Psoas muscle (tissue), 8 donors: Measurements from ENCODE around the gene ANKRD34A. TPM values are rescaled to one million over a fixed set of nuclear protein-coding genes. Genes with fewer than 3 reads are reported as not detected.
A peak's percentile ranks its signal among the peaks of the same experiment; 100 is the strongest.

Source experiments
- ATAC-seq, 4 donors: fragments of 200-7000 bp; cut with Tn5 transposase; one replicate each; pipeline ENCODE4 v1.9.1; 2020; ENCODE audit warnings: moderate library complexity in 3 of 4, mild to moderate bottlenecking in 2 of 4
- DNase-seq, 2 donors: peaks; one replicate each; pipeline ENCODE4 v3.0.0-alpha.2; 2020
- H3K27ac ChIP-seq: fragments of 200-600 bp; one replicate; pipeline ENCODE4 v1.8.0; 2022
- H3K27me3 ChIP-seq, 3 donors: fragments of 200-600 bp in 1 of 3; one replicate each; pipeline versions ENCODE4 v1.6.1 to v1.8.0; 2013 to 2022; ENCODE audit warnings: low read length in 2 of 3, mild to moderate bottlenecking in 2 of 3, moderate library complexity in 1 of 3; ENCODE audit not compliant: insufficient read depth in 3 of 3
- H3K36me3 ChIP-seq, 2 donors: fragments of 200-600 bp in 1 of 2; one replicate each; pipeline versions ENCODE4 v1.6.1 to v1.8.0; 2013 to 2022; ENCODE audit warnings: low read depth in 1 of 2, mild to moderate bottlenecking in 1 of 2, moderate library complexity in 1 of 2; ENCODE audit not compliant: insufficient read depth in 1 of 2
- H3K4me1 ChIP-seq: fragments of 200-600 bp; one replicate; pipeline ENCODE4 v1.8.0; 2022
- H3K4me3 ChIP-seq: fragments of 200-600 bp; one replicate; pipeline ENCODE4 v1.8.0; 2022; ENCODE audit warnings: mild to moderate bottlenecking
- H3K9me3 ChIP-seq: fragments of 200-600 bp; one replicate; pipeline ENCODE4 v1.8.0; 2022
- WGBS, 3 donors: extraction: QIAGEN DNeasy Blood & Tissue Kit; methylation state at CpG; one replicate each; pipeline versions ENCODE4 v1.1.6 to v1.1.7; 2013; 5-methylcytosine and 5-hydroxymethylcytosine counted together
- intact Hi-C, 2 donors: fragments of 100-400 bp; cut with DNase I; formaldehyde crosslinking; loops; one replicate each; pipeline versions ENCODE4 v1.11.0 to v1.14.2; 2022
- polyA plus RNA-seq, 3 donors: library from polyadenylated mRNA; stranded (reverse); fragments of 200-250 nt; gene quantifications; one replicate each; pipeline ENCODE4 v1.2.3, GENCODE V29; 2013
- total RNA-seq, 4 donors: library from RNA; stranded (reverse); fragmentation: NEBNext Ultra II Directional in 2 of 4; extraction: Animal tissue kit (Norgen Biotek cat#: 25700) in 2 of 4; gene quantifications; one replicate each; pipeline versions ENCODE4 v1.2.1 to v1.2.4, GENCODE V29; 2021 to 2023
- TF ChIP-seq, protein P1 (sequence below): fragments of 200-600 bp; IDR thresholded peaks from one replicate; pipeline ENCODE4 v1.8.0; 2022; ENCODE audit warnings: antibody characterized with exemption
- donor health status: healthy with polysubstance abuse.
- donor health status: DM: no; HTN: no; CAD: no; lungs with moderate emphysema.
- donor health status: Bipolar disorder and iron deficiency.
- donor health status: healthy.
- donor health status: DM: yes; HTN: yes; CAD: no.
- donor health status: DM: no; HTN: no; CAD: no.
- donor health status: DM: no; HTN: no; CAD: no.
- donor health status: DM: yes; HTN: yes; CAD: no.

The ANKRD34A gene
- total and polyA plus RNA-seq, 7 donors: 0.42 to 14.7 (median 7.4) TPM

DNA sequence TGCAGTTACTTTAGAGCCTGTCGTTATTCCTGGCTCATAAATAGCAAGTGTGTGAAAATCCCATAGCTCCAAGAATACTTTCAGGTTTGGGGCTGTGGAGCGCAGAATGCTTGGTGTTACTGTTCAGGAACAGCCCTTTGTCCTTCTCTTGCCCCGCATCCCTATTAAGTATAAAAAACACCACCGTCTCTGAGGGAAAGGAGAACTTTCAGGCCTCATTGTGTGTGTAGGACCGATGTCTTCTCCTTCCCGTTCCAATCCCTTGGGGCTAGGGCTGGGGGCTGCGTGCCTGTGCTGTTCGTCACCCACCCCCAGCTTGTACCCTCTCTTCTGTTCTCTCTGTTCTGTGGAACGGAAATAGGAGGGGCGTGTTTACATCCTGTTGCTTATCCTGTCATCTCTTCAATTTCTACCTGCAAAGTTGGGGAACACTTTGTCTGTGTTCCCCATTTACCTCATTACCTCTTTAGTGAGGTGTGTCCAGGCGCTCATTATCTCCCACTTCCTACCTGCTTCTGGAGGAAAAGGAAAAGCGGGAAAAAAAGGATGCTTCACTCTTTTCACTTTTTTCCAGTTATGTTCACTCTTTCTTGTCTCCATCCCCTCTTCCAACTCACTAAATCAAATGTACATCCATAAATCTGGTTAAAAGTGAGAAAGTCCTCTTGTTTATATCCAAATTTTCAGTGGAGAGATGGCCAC is 32.8 kb upstream of the ANKRD34A start:
- intact Hi-C loops: loop anchor here in 1 of 2 donors (2.0 kb wide), 1 partner anchor 14 kb away; no protein-coding TSS in a partner anchor
- Histone ChIP-seq H3K27me3 (no peaks in the 10 kb centered on the region), H3K36me3 (peaks cover 24 to 39% of the 10 kb centered on the region in 2 donors), H3K4me1 (peaks cover 29% of the 10 kb centered on the region), H3K9me3 (no peaks in the 10 kb centered on the region), H3K27ac (peak overlapping the region; percentile 98), H3K4me3 (peak overlapping the region; percentile 80)
- WGBS, 3 donors: 8 to 10% (median 10%) methylated on average over 12 of the region's 12 CpGs
- peak; percentile 16 to 42 (median 22) for ATAC-seq
- DNase-seq: peak; percentile 70 to 84
- TF ChIP-seq, protein P1, sequence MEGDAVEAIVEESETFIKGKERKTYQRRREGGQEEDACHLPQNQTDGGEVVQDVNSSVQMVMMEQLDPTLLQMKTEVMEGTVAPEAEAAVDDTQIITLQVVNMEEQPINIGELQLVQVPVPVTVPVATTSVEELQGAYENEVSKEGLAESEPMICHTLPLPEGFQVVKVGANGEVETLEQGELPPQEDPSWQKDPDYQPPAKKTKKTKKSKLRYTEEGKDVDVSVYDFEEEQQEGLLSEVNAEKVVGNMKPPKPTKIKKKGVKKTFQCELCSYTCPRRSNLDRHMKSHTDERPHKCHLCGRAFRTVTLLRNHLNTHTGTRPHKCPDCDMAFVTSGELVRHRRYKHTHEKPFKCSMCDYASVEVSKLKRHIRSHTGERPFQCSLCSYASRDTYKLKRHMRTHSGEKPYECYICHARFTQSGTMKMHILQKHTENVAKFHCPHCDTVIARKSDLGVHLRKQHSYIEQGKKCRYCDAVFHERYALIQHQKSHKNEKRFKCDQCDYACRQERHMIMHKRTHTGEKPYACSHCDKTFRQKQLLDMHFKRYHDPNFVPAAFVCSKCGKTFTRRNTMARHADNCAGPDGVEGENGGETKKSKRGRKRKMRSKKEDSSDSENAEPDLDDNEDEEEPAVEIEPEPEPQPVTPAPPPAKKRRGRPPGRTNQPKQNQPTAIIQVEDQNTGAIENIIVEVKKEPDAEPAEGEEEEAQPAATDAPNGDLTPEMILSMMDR: no peak

DNA sequence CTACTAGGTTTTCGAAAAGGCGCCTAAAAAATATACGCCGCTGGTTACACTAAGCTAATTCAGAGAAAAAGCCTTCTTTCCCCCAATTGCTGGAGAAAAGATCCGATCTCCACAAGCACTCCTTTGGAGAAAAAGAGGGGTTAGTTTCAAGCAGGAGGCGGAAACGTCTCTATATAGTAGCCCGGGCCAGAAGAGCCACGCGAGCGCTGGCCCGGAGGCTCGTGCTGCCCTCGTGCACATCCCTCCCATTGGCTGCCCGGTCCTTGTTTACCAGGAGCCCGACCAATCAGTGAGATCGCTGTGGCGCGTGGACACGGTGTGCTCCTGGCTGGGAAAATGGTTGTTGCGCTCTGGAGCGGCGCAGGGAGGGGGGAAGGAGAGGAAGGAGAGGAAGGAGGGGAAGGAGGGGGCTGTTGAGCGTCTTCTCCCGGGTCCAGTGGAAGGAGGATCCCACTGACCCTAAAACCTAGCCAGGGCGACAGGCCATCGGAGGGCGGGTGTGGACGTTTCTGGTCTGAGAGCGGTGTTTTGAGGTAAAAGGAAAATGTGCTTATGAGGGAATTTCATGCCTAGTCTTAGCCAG is 32.1 kb upstream of the ANKRD34A start, which contains the start of gene TXNIP:
Gene TXNIP (minus strand): TSS at position 147 of the 583 bp plus-strand sequence. CDS start 313 bp downstream, outside the sequence.
- TF ChIP-seq, protein P1: no peak
- H3K4me3 ChIP-seq: peak within 1 kb of the TSS; percentile 80
- peaks cover 29% of the 10 kb centered on the region for H3K4me1 ChIP-seq
- WGBS, 3 donors: 0 to 1% (median 0%) methylated on average over 30 of the region's 30 CpGs
- H3K9me3 ChIP-seq: no peaks in the 10 kb centered on the region
- peak within 1 kb of the TSS; percentile 98 for H3K27ac ChIP-seq
- peak; percentile 99 to 100 for DNase-seq
- H3K27me3 ChIP-seq: no peaks in the 10 kb centered on the region
- intact Hi-C loops: loop anchor here in 1 of 2 donors (2.0 kb wide), 1 partner anchor 14 kb away; no protein-coding TSS in a partner anchor
- H3K36me3 ChIP-seq: peaks cover 24 to 39% of the 10 kb centered on the region in 2 donors
- peak; percentile 60 to 82 (median 72) for ATAC-seq

DNA sequence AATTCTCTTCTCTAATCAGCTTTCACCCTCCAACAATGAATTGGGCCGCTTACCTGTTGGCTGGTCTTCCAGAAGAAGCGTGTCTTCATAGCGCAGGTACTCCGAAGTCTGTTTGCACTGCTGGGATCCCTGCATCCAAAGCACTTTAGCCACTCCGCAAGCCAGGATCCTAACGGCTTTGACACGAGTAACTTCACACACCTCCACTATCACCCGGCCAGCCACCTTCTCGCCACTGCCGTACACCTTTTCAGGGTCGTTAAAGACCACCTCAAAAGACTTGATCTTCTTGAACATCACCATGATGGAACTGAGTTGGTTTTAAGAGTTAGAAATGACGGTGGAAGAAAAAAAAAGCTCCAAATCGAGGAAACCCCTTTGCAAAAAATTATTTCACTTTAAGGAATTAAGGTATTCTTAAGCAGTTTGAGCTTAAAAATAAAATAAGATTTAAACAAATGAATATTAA is 31.6 kb upstream of the ANKRD34A start:
- Histone ChIP-seq H3K27me3 (no peaks in the 10 kb centered on the region), H3K27ac (peak overlapping the region; percentile 98), H3K4me1 (peaks cover 24% of the 10 kb centered on the region), H3K4me3 (peak overlapping the region; percentile 80), H3K9me3 (no peaks in the 10 kb centered on the region), H3K36me3 (peaks cover 24 to 39% of the 10 kb centered on the region in 2 donors)
- intact Hi-C loops: loop anchor here in 1 of 2 donors (2.0 kb wide), 1 partner anchor 13 kb away; no protein-coding TSS in a partner anchor
- ATAC-seq: no peak
- WGBS, 3 donors: 0 to 1% (median 1%) methylated on average over 13 of the region's 13 CpGs
- TF ChIP-seq, protein P1: no peak
- no peak for DNase-seq

DNA sequence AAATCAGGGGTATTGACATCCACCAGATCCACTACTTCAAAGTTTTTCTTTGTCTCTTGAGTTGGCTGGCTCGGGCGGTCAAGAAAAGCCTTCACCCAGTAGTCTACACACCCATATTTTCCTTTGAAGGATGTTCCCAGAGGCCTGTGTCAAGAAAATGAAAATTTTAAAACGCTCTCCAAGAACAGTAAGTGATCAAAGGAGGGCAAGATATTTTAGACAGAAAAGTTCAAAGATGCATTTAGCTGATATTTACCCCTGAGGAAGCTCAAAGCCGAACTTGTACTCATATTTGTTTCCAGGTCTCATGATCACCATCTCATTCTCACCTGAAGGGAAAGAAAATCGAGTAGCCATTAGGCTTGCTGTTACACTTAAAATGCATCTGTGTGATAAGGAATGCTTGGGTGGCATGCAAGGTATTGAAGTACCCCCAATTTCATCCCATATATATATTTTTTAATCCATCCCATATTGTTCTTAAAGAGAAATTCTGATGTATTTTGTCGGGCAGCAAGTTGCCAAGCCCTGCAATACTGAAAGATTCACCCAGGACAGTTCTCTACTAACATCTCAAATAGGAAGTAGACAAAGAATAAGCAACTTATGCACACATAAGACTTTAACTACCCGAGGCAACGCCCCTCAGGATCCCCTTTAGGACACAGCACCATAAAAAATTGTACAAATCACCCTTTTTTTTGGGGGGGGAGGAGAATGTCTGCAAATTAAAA is 30.9 kb upstream of the ANKRD34A start:
- H3K27me3 ChIP-seq: no peaks in the 10 kb centered on the region
- DNase-seq: no peak
- H3K36me3 ChIP-seq: peaks cover 24 to 39% of the 10 kb centered on the region in 2 donors
- no peaks in the 10 kb centered on the region for H3K9me3 ChIP-seq
- 0% methylated on average over 8 of the region's 8 CpGs for WGBS, 3 donors
- peaks cover 24% of the 10 kb centered on the region for H3K4me1 ChIP-seq
- H3K4me3 ChIP-seq: peak overlapping the region; percentile 80
- ATAC-seq: no peak
- peak overlapping the region; percentile 98 for H3K27ac ChIP-seq
- TF ChIP-seq, protein P1: no peak
- intact Hi-C loops: no loop called here
